HG03342 (cell line): ENCODE measurements around the gene KIF4A.
"Not testable (repeated sequence)": the region's sequence is repeated elsewhere in the genome, so short reads cannot be mapped to it uniquely, and the experiment has no call there.

Experiments
- ATAC-seq: cut with Tn5 transposase; IDR thresholded peaks from one replicate; pipeline ENCODE4 v1.9.1; 2021; ENCODE audit warnings: mild to moderate bottlenecking, moderate library complexity; ENCODE audit not compliant: unreplicated experiment

KIF4A gene

GRCh38 chrX:70289793-70290770 lies at the start of gene KIF4A, which contains the start of gene PDZD11:
Gene KIF4A (plus strand): TSS chrX:70290104. CDS start chrX:70290459, 355 bp downstream.
Gene PDZD11 (minus strand): TSS chrX:70289927. CDS start chrX:70289341, 586 bp downstream.
- ATAC-seq, result peak; percentile 96

GRCh38 chrX:70240751-70241150 lies 49.2 kb upstream of the KIF4A start:
- ATAC-seq, result no peak

- ATAC-seq, result no peak
These were observed 48.4 kb upstream of the KIF4A start for GRCh38 chrX:70241501-70241900.

- not testable (repeated sequence) for ATAC-seq
These were observed 46.3 kb upstream of the KIF4A start for GRCh38 chrX:70243601-70244000.

GRCh38 chrX:70244881-70245280 lies 45.0 kb upstream of the KIF4A start:
- no peak for ATAC-seq

- ATAC-seq, result no peak
These were observed 42.7 kb upstream of the KIF4A start for GRCh38 chrX:70247252-70247651.

GRCh38 chrX:70252491-70252890 lies 37.4 kb upstream of the KIF4A start:
- ATAC-seq, result no peak

GRCh38 chrX:70253377-70254062 lies 36.4 kb upstream of the KIF4A start:
- ATAC-seq, result no peak

- ATAC-seq, result no peak
These were observed 35.9 kb upstream of the KIF4A start for GRCh38 chrX:70254063-70254400.

GRCh38 chrX:70254909-70255308 lies 35.0 kb upstream of the KIF4A start:
- no peak for ATAC-seq

- no peak for ATAC-seq
These were observed 34.5 kb upstream of the KIF4A start for GRCh38 chrX:70255452-70255851.

- ATAC-seq, result no peak
These were observed 32.2 kb upstream of the KIF4A start for GRCh38 chrX:70257423-70258288.

- ATAC-seq, result no peak
These were observed 29.8 kb upstream of the KIF4A start, which contains the start of gene P2RY4 for GRCh38 chrX:70260104-70260503. Gene P2RY4 (minus strand): TSS chrX:70260204. CDS start chrX:70259624, 580 bp downstream.

GRCh38 chrX:70262952-70263567 lies 26.8 kb upstream of the KIF4A start:
- no peak for ATAC-seq

GRCh38 chrX:70264784-70265183 lies 25.1 kb upstream of the KIF4A start:
- no peak for ATAC-seq

GRCh38 chrX:70268034-70268433 lies 21.9 kb upstream of the KIF4A start, which contains the start of gene ARR3:
Gene ARR3 (plus strand): TSS chrX:70268334. CDS start chrX:70269386, 1,052 bp downstream.
- ATAC-seq, result no peak

GRCh38 chrX:70274029-70274428 lies 15.9 kb upstream of the KIF4A start:
- ATAC-seq, result not testable (repeated sequence)

- no peak for ATAC-seq
These were observed 10.8 kb upstream of the KIF4A start for GRCh38 chrX:70279081-70279480.

- ATAC-seq, result no peak
These were observed 9.3 kb upstream of the KIF4A start for GRCh38 chrX:70280573-70280972.

GRCh38 chrX:70281951-70282350 lies 8.0 kb upstream of the KIF4A start, which contains the start of gene RAB41:
Gene RAB41 (plus strand): TSS chrX:70282172. CDS start chrX:70282218, 46 bp downstream.
- no peak for ATAC-seq
